Sigmoid colon (tissue), 7 donors: ENCODE measurements around the gene MOB1A. TPM values are rescaled to one million over a fixed set of nuclear protein-coding genes. Genes with fewer than 3 reads are reported as not detected.

Experiments
- DNase-seq: peaks from one replicate; pipeline ENCODE4 v3.0.0-alpha.2; 2019
- H3K27ac ChIP-seq, 4 donors: fragments of 200-600 bp; sonication (generic); one replicate each; pipeline ENCODE4 v1.5.1; 2016 to 2019; ENCODE audit warnings: mild to moderate bottlenecking in 1 of 4
- H3K27me3 ChIP-seq, 3 donors: fragments of 200-600 bp; sonication (generic); one replicate each; pipeline ENCODE4 v1.5.1; 2019; ENCODE audit warnings: mild to moderate bottlenecking in 1 of 3
- H3K36me3 ChIP-seq, 4 donors: fragments of 200-600 bp; sonication (generic); one replicate each; pipeline ENCODE4 v1.5.1; 2016 to 2019
- H3K4me1 ChIP-seq, 4 donors: fragments of 200-600 bp; sonication (generic); one replicate each; pipeline ENCODE4 v1.5.1; 2017 to 2019
- H3K4me3 ChIP-seq, 4 donors: fragments of 200-600 bp; sonication (generic); one replicate each; pipeline ENCODE4 v1.5.1; 2017 to 2019; ENCODE audit warnings: mild to moderate bottlenecking in 2 of 4, moderate library complexity in 1 of 4
- H3K9me3 ChIP-seq, 4 donors: fragments of 200-600 bp in 3 of 4; sonication (generic) in 3 of 4; one replicate each; pipeline versions ENCODE4 v1.5.1 to v1.6.1; 2013 to 2019
- CTCF ChIP-seq, 4 experiments: fragments of 450-650 bp in 3 of 4; fragments of 200-600 bp in 1 of 4; IDR thresholded peaks; one replicate each; pipeline ENCODE4 v1.5.1; 2016 to 2019; ENCODE audit warnings: antibody characterized with exemption in 4 of 4, mild to moderate bottlenecking in 3 of 4, moderate library complexity in 2 of 4
- EP300 ChIP-seq, 4 donors: sonication (generic); formaldehyde crosslinking; IDR thresholded peaks; one replicate each; pipeline ENCODE4 v1.6.1; 2017; ENCODE audit warnings: antibody characterized with exemption in 4 of 4
- POLR2A ChIP-seq, 2 donors: fragments of 450-650 bp; IDR thresholded peaks; one replicate each; pipeline ENCODE4 v1.6.1; 2016; ENCODE audit warnings: antibody characterized with exemption in 2 of 2, mild to moderate bottlenecking in 2 of 2, moderate library complexity in 2 of 2
- POLR2AphosphoS5 ChIP-seq, 4 donors: sonication (generic); formaldehyde crosslinking; IDR thresholded peaks; one replicate each; pipeline ENCODE4 v1.6.1; 2017; ENCODE audit warnings: antibody characterized with exemption in 4 of 4
- WGBS, 2 donors: extraction: QIAGEN DNeasy Blood & Tissue Kit; methylation state at CpG; one replicate each; pipeline ENCODE4 v1.1.7; 2013; 5-methylcytosine and 5-hydroxymethylcytosine counted together
- intact Hi-C: fragments of 100-400 bp; cut with DNase I; formaldehyde crosslinking; loops from one replicate; pipeline ENCODE4 v1.15.1; 2023
- polyA plus RNA-seq, 3 donors: library from polyadenylated mRNA; stranded (reverse); fragments of 200-250 nt; gene quantifications; one replicate each; pipeline ENCODE4 v1.2.3, GENCODE V29; 2013
- total RNA-seq, 4 donors: library from RNA; depleted of rRNA; stranded (reverse); fragments of >200 nt; gene quantifications; one replicate each; pipeline ENCODE4 v1.1.0, GENCODE V29; 2016
- donor health status: healthy with polysubstance abuse.
- donor health status: Bipolar disorder and iron deficiency.
- donor health status: healthy.

MOB1A gene
- total and polyA plus RNA-seq, 7 donors = 51.1 to 108 (median 85.1) TPM

DNA sequence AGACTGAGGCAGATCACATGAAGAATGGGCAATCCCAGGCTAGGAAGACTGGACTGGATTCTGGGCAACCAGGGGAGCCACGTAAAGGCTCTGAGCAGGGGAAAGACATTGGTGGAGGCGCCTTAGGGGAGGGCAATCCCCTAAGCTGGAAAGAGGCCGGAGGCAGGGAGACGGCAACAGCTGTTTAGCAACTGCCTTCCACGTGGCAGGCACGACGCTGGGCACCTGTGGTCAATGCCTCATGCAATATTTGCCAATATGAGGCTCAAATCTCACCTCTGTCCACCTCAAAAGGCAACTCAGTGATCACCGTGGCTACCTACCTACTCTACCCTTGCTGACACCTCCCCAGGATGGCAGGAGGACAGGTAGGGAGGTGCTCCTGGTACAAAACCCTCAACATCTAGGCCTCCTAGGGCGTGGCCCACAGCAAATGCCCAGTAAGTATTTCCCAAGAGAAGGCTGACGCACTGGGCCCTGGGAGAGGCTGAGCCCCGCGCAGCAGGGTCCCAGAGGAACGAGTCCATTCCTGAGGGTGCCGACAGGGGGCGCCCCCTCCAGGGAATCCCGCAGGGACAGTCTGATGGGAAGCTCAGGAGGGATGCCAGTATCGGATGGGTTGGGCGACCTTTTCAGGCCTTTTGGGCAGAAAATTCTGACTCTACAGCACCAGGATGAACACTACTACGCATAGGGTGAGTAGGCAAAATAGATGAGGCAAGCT is 39.9 kb downstream of the MOB1A start:
- 94 to 96% methylated on average over 19 of the region's 19 CpGs for WGBS, 2 donors
- no peaks in the 10 kb centered on the region for H3K27me3 ChIP-seq
- peaks cover 0 to 42% (median 8%) of the 10 kb centered on the region in 4 donors for H3K36me3 ChIP-seq
- no peak for DNase-seq
- no peak overlapping the region for H3K4me3 ChIP-seq
- intact Hi-C loops = no loop called here
- no peak overlapping the region for H3K27ac ChIP-seq
- no peaks in the 10 kb centered on the region for H3K9me3 ChIP-seq
- no peak for TF ChIP-seq EP300 (IDR thresholded peaks at IDR 0.05)
- H3K4me1 ChIP-seq = no peaks in the 10 kb centered on the region

DNA sequence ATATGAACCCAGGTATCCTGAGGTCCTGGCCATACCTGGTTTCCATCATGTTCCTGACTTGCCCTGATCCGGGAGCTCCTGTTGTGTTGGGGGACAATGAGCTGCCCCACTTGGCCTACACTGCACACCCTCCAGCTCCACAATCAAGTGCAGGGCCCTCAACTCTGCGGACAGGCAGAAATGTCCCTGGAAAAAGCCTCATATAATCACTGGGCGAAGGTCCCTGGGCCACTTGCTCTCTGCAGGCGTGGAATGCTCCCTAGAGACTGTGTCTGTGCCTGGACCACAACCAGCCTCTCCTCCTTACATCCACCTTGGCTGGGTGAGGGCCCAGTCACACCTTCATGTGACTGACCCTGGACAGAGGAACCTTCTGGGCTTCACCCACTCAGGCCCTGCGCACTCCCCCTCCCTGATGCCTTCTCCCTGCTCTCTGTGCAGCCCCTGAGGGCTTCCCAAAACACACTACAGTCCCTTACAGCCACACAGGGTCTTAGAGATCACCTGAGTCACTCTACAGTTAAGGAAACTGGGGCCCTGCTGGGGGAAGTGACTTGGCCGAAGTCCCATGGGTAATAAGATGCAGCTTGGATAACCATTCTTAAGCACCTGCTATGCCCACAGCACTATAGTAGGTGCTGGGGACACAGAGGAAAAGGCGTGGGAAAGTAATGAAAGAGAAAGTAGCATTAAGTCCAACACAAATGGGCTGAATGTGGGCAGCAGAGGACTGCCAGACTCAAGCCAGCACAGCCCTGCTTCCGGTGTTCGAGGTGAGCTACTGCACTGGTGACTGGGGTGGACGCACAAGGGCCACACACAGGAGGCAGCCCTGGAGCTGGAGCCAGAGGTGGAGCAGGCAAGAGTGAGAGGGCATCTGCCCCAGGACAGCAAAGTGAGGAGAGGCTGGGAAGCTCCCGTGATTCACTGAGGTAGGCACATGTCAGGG is 40.8 kb downstream of the MOB1A start:
- DNase-seq = no peak
- Histone ChIP-seq H3K27ac (no peak overlapping the region), H3K4me3 (no peak overlapping the region), H3K9me3 (no peaks in the 10 kb centered on the region), H3K36me3 (peaks cover 0 to 46% (median 8%) of the 10 kb centered on the region in 4 donors), H3K27me3 (no peaks in the 10 kb centered on the region), H3K4me1 (no peaks in the 10 kb centered on the region)
- WGBS, 2 donors = 80 to 86% methylated on average over 11 of the region's 11 CpGs
- no peak for TF ChIP-seq POLR2AphosphoS5 (IDR thresholded peaks at IDR 0.05)
- no peak for TF ChIP-seq POLR2A (IDR thresholded peaks at IDR 0.05)
- no peak for TF ChIP-seq EP300 (IDR thresholded peaks at IDR 0.05)
- no peak for TF ChIP-seq CTCF (IDR thresholded peaks at IDR 0.05)
- intact Hi-C loops = no loop called here

DNA sequence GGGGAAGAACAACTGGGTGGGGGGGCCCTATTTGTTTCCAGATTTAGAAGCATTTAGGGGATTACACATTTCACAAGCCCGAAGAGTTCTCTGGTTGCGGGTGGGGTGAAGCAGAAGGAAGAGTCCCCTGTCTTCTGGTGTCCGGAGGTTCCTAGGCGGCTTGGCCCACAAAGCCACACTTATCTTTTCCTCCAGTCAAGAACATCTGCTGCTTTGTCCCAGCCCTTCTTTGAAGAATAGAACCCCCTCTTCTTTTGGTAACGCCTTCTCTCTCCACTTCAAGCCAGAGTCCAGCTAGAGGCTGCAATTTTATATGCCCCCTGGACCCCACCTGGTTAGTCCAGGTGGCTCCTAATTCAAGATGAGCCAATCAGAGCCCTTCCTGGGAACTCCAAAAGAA is 46.8 kb downstream of the MOB1A start:
- DNase-seq = no peak
- Histone ChIP-seq H3K4me3 (no peak overlapping the region), H3K27ac (no peak overlapping the region), H3K27me3 (peaks cover 0 to 26% (median 15%) of the 10 kb centered on the region in 3 donors), H3K4me1 (no peaks in the 10 kb centered on the region), H3K36me3 (peaks cover 0 to 22% (median 4%) of the 10 kb centered on the region in 4 donors), H3K9me3 (no peaks in the 10 kb centered on the region)
- intact Hi-C loops = no loop called here
- TF ChIP-seq EP300 (IDR thresholded peaks at IDR 0.05) (no peak), POLR2A (IDR thresholded peaks at IDR 0.05) (no peak), CTCF (IDR thresholded peaks at IDR 0.05) (no peak), POLR2AphosphoS5 (IDR thresholded peaks at IDR 0.05) (no peak)
- WGBS, 2 donors = 86 to 96% methylated on average over 5 of the region's 5 CpGs

- H3K27ac ChIP-seq = no peak overlapping the region
- no peak for DNase-seq
- H3K9me3 ChIP-seq = no peaks in the 10 kb centered on the region
- H3K27me3 ChIP-seq = peaks cover 0 to 26% (median 15%) of the 10 kb centered on the region in 3 donors
- H3K4me1 ChIP-seq = no peaks in the 10 kb centered on the region
- intact Hi-C loops = no loop called here
- H3K36me3 ChIP-seq = peaks cover 0 to 22% (median 4%) of the 10 kb centered on the region in 4 donors
- no peak for TF ChIP-seq CTCF (IDR thresholded peaks at IDR 0.05)
- TF ChIP-seq POLR2A (IDR thresholded peaks at IDR 0.05) = no peak
- TF ChIP-seq POLR2AphosphoS5 (IDR thresholded peaks at IDR 0.05) = no peak
- no peak for TF ChIP-seq EP300 (IDR thresholded peaks at IDR 0.05)
- no peak overlapping the region for H3K4me3 ChIP-seq
- 65 to 66% methylated on average over 41 of the region's 41 CpGs for WGBS, 2 donors
Observed at GRCh38 chr2:74130211-74130995, 48.3 kb downstream of the MOB1A start.
